Body of pancreas (tissue), 4 donors: Measurements from ENCODE around the gene SLC38A2. TPM values are rescaled to one million over a fixed set of nuclear protein-coding genes. Genes with fewer than 3 reads are reported as not detected.
A peak's percentile ranks its signal among the peaks of the same experiment; 100 is the strongest.

Source experiments
- ATAC-seq: fragments of 150-250 bp; one replicate; pipeline ENCODE4 v1.9.1; 2016
- DNase-seq, 4 donors: peaks; one replicate each; pipeline ENCODE4 v3.0.0-alpha.2; 2019
- H3K27ac ChIP-seq, 4 donors: fragments of 200-600 bp; sonication (generic); 1 replicate in 3 of 4; 2 replicates in 1 of 4; pipeline versions ENCODE4 v1.5.1 to v1.6.1; 2016 to 2019; ENCODE audit warnings: mild to moderate bottlenecking in 1 of 4, mixed read lengths in 1 of 4, moderate library complexity in 1 of 4
- H3K27me3 ChIP-seq, 2 donors: fragments of 200-600 bp; sonication (generic); one replicate each; pipeline ENCODE4 v1.6.0; 2016; ENCODE audit warnings: mild to moderate bottlenecking in 1 of 2
- H3K36me3 ChIP-seq, 2 donors: fragments of 200-600 bp; sonication (generic); replicated peaks in 1 of 2; 2 replicates each; pipeline ENCODE4 v1.5.1; 2016; ENCODE audit warnings: low read depth in 2 of 2; ENCODE audit not compliant: insufficient read depth in 1 of 2
- H3K4me1 ChIP-seq: fragments of 200-600 bp; sonication (generic); one replicate; pipeline ENCODE4 v1.6.0; 2016
- H3K4me3 ChIP-seq, 2 donors: fragments of 200-600 bp; sonication (generic); 1 replicate in 1 of 2; 2 replicates in 1 of 2; pipeline ENCODE4 v1.5.1; 2016 to 2019
- H3K9me3 ChIP-seq, 3 donors: fragments of 200-600 bp; sonication (generic); 1 replicate in 2 of 3; 2 replicates in 1 of 3; pipeline ENCODE4 v1.5.1; 2016
- CTCF ChIP-seq, 7 experiments: fragments of 450-650 bp in 4 of 7; fragments of 200-600 bp in 3 of 7; sonication (generic) in 3 of 7; IDR thresholded peaks; one replicate each; pipeline ENCODE4 v1.5.1; 2016 to 2019; ENCODE audit warnings: antibody characterized with exemption in 7 of 7
- POLR2A ChIP-seq, 3 donors: fragments of 450-650 bp; IDR thresholded peaks; one replicate each; pipeline ENCODE4 v1.6.1; 2016; ENCODE audit warnings: antibody characterized with exemption in 3 of 3, mild to moderate bottlenecking in 2 of 3
- WGBS, 2 donors: methylation state at CpG; one replicate each; pipeline ENCODE4 v1.1.5; 2017; 5-methylcytosine and 5-hydroxymethylcytosine counted together
- intact Hi-C: fragments of 100-400 bp; cut with DNase I; formaldehyde crosslinking; loops from one replicate; pipeline ENCODE4 v1.15.1; 2023
- total RNA-seq, 2 donors: library from RNA; depleted of rRNA; stranded (reverse); fragments of >200 nt; gene quantifications; one replicate each; pipeline ENCODE4 v1.1.0, GENCODE V29; 2016

SLC38A2 gene
- total RNA-seq, 2 donors from 2014 or later, result 184 to 203 TPM

- no peak for DNase-seq
- 14% methylated on average over 7 of the region's 7 CpGs for WGBS, 2 donors
- H3K4me1 ChIP-seq, result peaks cover 63% of the 10 kb centered on the region
- H3K4me3 ChIP-seq, result peak overlapping the region in 1 of 2 donors; percentile 93
- H3K36me3 ChIP-seq, result peaks cover 4 to 16% of the 10 kb centered on the region in 2 donors
- H3K27ac ChIP-seq, result peak overlapping the region in 3 of 4 donors; percentile 96 to 100 (median 96)
- intact Hi-C loops, result no loop called here
- no peaks in the 10 kb centered on the region for H3K27me3 ChIP-seq
- no peak for ATAC-seq
- H3K9me3 ChIP-seq, result no peaks in the 10 kb centered on the region
- TF ChIP-seq POLR2A (IDR thresholded peaks at IDR 0.05), result peak in 1 of 3 donors; percentile 26
- no peak for TF ChIP-seq CTCF (IDR thresholded peaks at IDR 0.05)
Observed at GRCh38 chr12:46369474-46370379, 2.8 kb downstream of the SLC38A2 start.

GRCh38 chr12:46369095-46369473 is 3.5 kb downstream of the SLC38A2 start:
- H3K27me3 ChIP-seq, result no peaks in the 10 kb centered on the region
- WGBS, 2 donors, result 32 to 55% methylated on average over 4 of the region's 4 CpGs
- no peak for TF ChIP-seq POLR2A (IDR thresholded peaks at IDR 0.05)
- no peak for TF ChIP-seq CTCF (IDR thresholded peaks at IDR 0.05)
- H3K27ac ChIP-seq, result peak overlapping the region in 3 of 4 donors; percentile 96 to 100 (median 96)
- peaks cover 4 to 19% of the 10 kb centered on the region in 2 donors for H3K36me3 ChIP-seq
- ATAC-seq, result no peak
- H3K4me1 ChIP-seq, result peaks cover 69% of the 10 kb centered on the region
- intact Hi-C loops, result no loop called here
- no peaks in the 10 kb centered on the region for H3K9me3 ChIP-seq
- H3K4me3 ChIP-seq, result peak overlapping the region in 1 of 2 donors; percentile 93
- no peak for DNase-seq

GRCh38 chr12:46368684-46369083 is 3.9 kb downstream of the SLC38A2 start:
- H3K27me3 ChIP-seq, result no peaks in the 10 kb centered on the region
- no peaks in the 10 kb centered on the region for H3K9me3 ChIP-seq
- peaks cover 71% of the 10 kb centered on the region for H3K4me1 ChIP-seq
- peak overlapping the region in 3 of 4 donors; percentile 96 to 100 (median 96) for H3K27ac ChIP-seq
- DNase-seq (no peak), ATAC-seq (no peak)
- H3K36me3 ChIP-seq, result peaks cover 4 to 23% of the 10 kb centered on the region in 2 donors
- TF ChIP-seq CTCF (IDR thresholded peaks at IDR 0.05) (no peak), POLR2A (IDR thresholded peaks at IDR 0.05) (no peak)
- intact Hi-C loops, result no loop called here
- 10 to 15% methylated on average over 1 of the region's 1 CpG for WGBS, 2 donors
- H3K4me3 ChIP-seq, result no peak overlapping the region

GRCh38 chr12:46368138-46368537 is 4.4 kb downstream of the SLC38A2 start:
- H3K36me3 ChIP-seq, result peaks cover 4 to 28% of the 10 kb centered on the region in 2 donors
- intact Hi-C loops, result no loop called here

More at GRCh38 chr12:46368138-46368537, 4.4 kb downstream of the SLC38A2 start:
- ATAC-seq, result no peak
- DNase-seq, result no peak
- peak overlapping the region; percentile 20 to 100 (median 96) for H3K27ac ChIP-seq
- no peak overlapping the region for H3K4me3 ChIP-seq
- no peaks in the 10 kb centered on the region for H3K9me3 ChIP-seq
- no peaks in the 10 kb centered on the region for H3K27me3 ChIP-seq
- H3K4me1 ChIP-seq, result peaks cover 74% of the 10 kb centered on the region
- TF ChIP-seq CTCF (IDR thresholded peaks at IDR 0.05) (no peak), POLR2A (IDR thresholded peaks at IDR 0.05) (no peak)
